WTC11 (cell line): ENCODE measurements around the gene APOA4. TPM values are rescaled to one million over a fixed set of nuclear protein-coding genes. Genes with fewer than 3 reads are reported as not detected.
A peak's percentile ranks its signal among the peaks of the same experiment; 100 is the strongest.

Source experiments
- ATAC-seq: fragments of 200-7000 bp; cut with Tn5 transposase; 2 replicates; pipeline ENCODE4 v1.10.0; 2021; ENCODE audit warnings: mild to moderate bottlenecking, moderate library complexity
- CTCF ChIA-PET: fragments of 300-600 bp; sonication (Branson Sonifier 250); formaldehyde crosslinking; loops from one replicate; lab custom pipeline; 2021; ENCODE audit warnings: antibody characterized with exemption; lab: Charles Lee
- POLR2A ChIA-PET: fragments of 350-600 bp; sonication (Branson Sonifier 250); formaldehyde crosslinking; loops from one replicate; lab custom pipeline; 2021; ENCODE audit warnings: antibody characterized with exemption; lab: Charles Lee
- DNase-seq: peaks from one replicate; pipeline ENCODE4 v3.0.0; 2021; ENCODE audit warnings: low spot score
- H3K27ac Mint-ChIP-seq: 2 replicates; pipeline ENCODE4 v1.8.0; 2021; ENCODE audit warnings: mixed read lengths
- H3K27me3 Mint-ChIP-seq: 2 replicates; pipeline ENCODE4 v1.8.0; 2021; ENCODE audit warnings: low read depth, mild to moderate bottlenecking, moderate library complexity, mixed read lengths
- H3K36me3 Mint-ChIP-seq: 2 replicates; pipeline ENCODE4 v1.8.0; 2021; ENCODE audit warnings: mixed read lengths
- H3K4me1 Mint-ChIP-seq: 2 replicates; pipeline ENCODE4 v1.8.0; 2022; ENCODE audit warnings: mixed read lengths
- H3K4me3 Mint-ChIP-seq: 2 replicates; pipeline ENCODE4 v1.8.0; 2021; ENCODE audit warnings: mild to moderate bottlenecking, moderate library complexity, mixed read lengths
- H3K9me3 Mint-ChIP-seq: 2 replicates; pipeline ENCODE4 v1.8.0; 2021; ENCODE audit warnings: mixed read lengths
- CREB1 ChIP-seq: sonication (generic); formaldehyde crosslinking; IDR thresholded peaks from 2 replicates; pipeline ENCODE4 v1.8.0; 2023; ENCODE audit warnings: mild to moderate bottlenecking, missing genetic modification reagents
- EMX1 ChIP-seq: fragments of 250-450 bp; sonication (Bioruptor Pico); IDR thresholded peaks from 2 replicates; pipeline ENCODE4 v1.8.0; 2021; ENCODE audit warnings: mild to moderate bottlenecking
- FOXJ3 ChIP-seq: sonication (generic); formaldehyde crosslinking; IDR thresholded peaks from 2 replicates; pipeline ENCODE4 v1.9.0; 2021; ENCODE audit warnings: missing genetic modification reagents, mild to moderate bottlenecking, borderline replicate concordance
- IRF2 ChIP-seq: sonication (generic); formaldehyde crosslinking; IDR thresholded peaks from 2 replicates; pipeline ENCODE4 v1.8.0; 2022; ENCODE audit warnings: low read depth, missing genetic modification reagents, borderline replicate concordance
- NFATC4 ChIP-seq: fragments of 250-450 bp; sonication (Bioruptor Pico); IDR thresholded peaks from 2 replicates; pipeline ENCODE4 v1.9.0; 2021; ENCODE audit warnings: mild to moderate bottlenecking
- NR1H2 ChIP-seq: sonication (generic); formaldehyde crosslinking; IDR thresholded peaks from 2 replicates; pipeline ENCODE4 v1.9.0; 2021; ENCODE audit warnings: mild to moderate bottlenecking, moderate library complexity, missing genetic modification reagents
- NR2C2 ChIP-seq: sonication (generic); formaldehyde crosslinking; IDR thresholded peaks from 2 replicates; pipeline ENCODE4 v1.8.0; 2022; ENCODE audit warnings: mild to moderate bottlenecking, missing genetic modification reagents
- NR3C1 ChIP-seq: sonication (generic); formaldehyde crosslinking; conservative IDR thresholded peaks from 2 replicates; pipeline ENCODE4 v1.8.1; 2023; ENCODE audit warnings: low read depth, mild to moderate bottlenecking, missing genetic modification reagents
- PRRX2 ChIP-seq: fragments of 250-450 bp; sonication (Bioruptor Pico); IDR thresholded peaks from 2 replicates; pipeline ENCODE4 v1.8.0; 2021; ENCODE audit warnings: mild to moderate bottlenecking
- SOX15 ChIP-seq: fragments of 250-450 bp; sonication (Bioruptor Pico); IDR thresholded peaks from 2 replicates; pipeline ENCODE4 v1.9.0; 2021; ENCODE audit warnings: mild to moderate bottlenecking
- SP1 ChIP-seq: sonication (generic); formaldehyde crosslinking; conservative IDR thresholded peaks from 2 replicates; pipeline ENCODE4 v1.8.1; 2022; ENCODE audit warnings: missing genetic modification reagents
- ZBTB21 ChIP-seq: sonication (generic); formaldehyde crosslinking; IDR thresholded peaks from 2 replicates; pipeline ENCODE4 v1.8.1; 2023; ENCODE audit warnings: mild to moderate bottlenecking, missing genetic modification reagents, borderline replicate concordance
- ZNF219 ChIP-seq: sonication (generic); formaldehyde crosslinking; IDR thresholded peaks from 2 replicates; pipeline ENCODE4 v1.8.0; 2023; ENCODE audit warnings: missing genetic modification reagents, mild to moderate bottlenecking, borderline replicate concordance
- ZNF396 ChIP-seq: fragments of 250-450 bp; sonication (Bioruptor Pico); IDR thresholded peaks from 2 replicates; pipeline ENCODE4 v1.8.0; 2021; ENCODE audit warnings: mild to moderate bottlenecking, moderate library complexity, borderline replicate concordance
- ZNF671 ChIP-seq: fragments of 250-450 bp; sonication (Bioruptor Pico); IDR thresholded peaks from 2 replicates; pipeline ENCODE4 v1.8.0; 2021; ENCODE audit warnings: mild to moderate bottlenecking
- total RNA-seq: library from RNA; stranded (reverse); gene quantifications from 3 replicates; pipeline ENCODE4 v1.2.3, GENCODE V29; 2021
- TF ChIP-seq, protein P1 (sequence below): sonication (generic); formaldehyde crosslinking; IDR thresholded peaks from 2 replicates; pipeline ENCODE4 v1.8.1; 2022; ENCODE audit warnings: low read depth, mild to moderate bottlenecking, moderate library complexity, missing genetic modification reagents, borderline replicate concordance
- TF ChIP-seq, protein P2 (sequence below): fragments of 250-450 bp; sonication (Bioruptor Pico); IDR thresholded peaks from 2 replicates; pipeline ENCODE4 v2.1.2; 2022; ENCODE audit warnings: mild to moderate bottlenecking, moderate library complexity
- TF ChIP-seq, protein P3 (sequence below): sonication (generic); formaldehyde crosslinking; IDR thresholded peaks from 2 replicates; pipeline ENCODE4 v1.8.1; 2023; ENCODE audit warnings: mild to moderate bottlenecking, missing genetic modification reagents, borderline replicate concordance
- TF ChIP-seq, protein P4 (sequence below): sonication (generic); formaldehyde crosslinking; IDR thresholded peaks from 2 replicates; pipeline ENCODE4 v1.8.0; 2023; ENCODE audit warnings: mild to moderate bottlenecking, missing genetic modification reagents
- TF ChIP-seq, protein P5 (sequence below): sonication (generic); formaldehyde crosslinking; IDR thresholded peaks from 2 replicates; pipeline ENCODE4 v1.8.1; 2023; ENCODE audit warnings: mild to moderate bottlenecking, missing genetic modification reagents, moderate library complexity

The APOA4 gene
- total RNA-seq, 1 experiment from 2014 or later, result not detected

DNA sequence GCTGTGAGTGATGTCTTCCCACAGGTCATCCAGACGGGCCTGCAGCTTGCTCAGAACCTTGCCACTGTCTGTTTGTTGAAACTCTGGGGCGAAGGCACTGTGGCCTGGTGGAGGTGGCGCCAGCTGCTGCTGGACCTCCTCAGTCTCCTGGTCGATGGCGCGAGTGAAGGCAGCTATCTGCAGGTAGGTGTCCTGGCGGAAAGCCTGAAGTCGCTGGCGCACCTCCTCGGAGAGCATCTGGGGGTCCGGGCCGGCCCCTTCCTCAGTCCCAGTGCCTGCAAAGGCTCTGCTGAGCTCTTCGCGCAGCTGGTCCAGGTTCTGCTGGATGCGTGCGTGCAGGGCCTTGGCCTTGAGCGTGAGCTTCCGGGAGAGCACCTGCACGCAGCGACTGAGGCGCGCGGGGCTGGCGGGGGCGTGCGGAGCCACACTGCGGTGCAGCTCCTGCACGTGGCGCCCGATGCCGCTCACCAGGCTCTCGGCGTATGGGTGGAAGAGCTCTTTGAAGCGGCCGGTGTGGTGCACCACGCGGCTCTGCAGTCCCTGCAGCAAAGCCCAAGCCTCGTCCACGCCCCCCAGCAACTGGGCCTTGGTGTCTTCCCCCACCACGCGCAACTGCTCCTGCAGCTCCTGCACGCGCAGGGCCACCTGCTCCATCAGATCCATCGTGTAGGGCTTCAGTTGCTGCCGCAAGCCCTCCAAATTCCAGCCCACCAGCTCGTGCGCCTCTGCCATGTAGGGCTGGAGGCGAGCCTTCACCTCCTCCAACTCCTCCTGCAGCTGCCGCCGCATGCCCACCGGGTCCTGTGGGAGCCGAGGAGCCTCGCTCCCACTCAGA, 32.7 kb downstream of the APOA4 start:
- H3K27me3 Mint-ChIP-seq, result peaks cover 26% of the 10 kb centered on the region
- no peak for DNase-seq
- ChIA-PET POLR2A (interaction anchor here (0.5 to 1.2 kb wide), 3 partner anchors 36 to 530 kb away, joined by 3 to 8 read pairs (median 5); no protein-coding TSS in a partner anchor), CTCF (interaction anchor here (0.5 to 8.7 kb wide), 49 partner anchors 10 to 441 kb away, joined by 3 to 358 read pairs (median 6); partner anchors contain the start of genes APOA1, APOA4, APOC3 and BUD13)
- H3K27ac Mint-ChIP-seq, result no peak overlapping the region
- no peaks in the 10 kb centered on the region for H3K9me3 Mint-ChIP-seq
- peaks cover 19% of the 10 kb centered on the region for H3K36me3 Mint-ChIP-seq
- TF ChIP-seq, protein P1, sequence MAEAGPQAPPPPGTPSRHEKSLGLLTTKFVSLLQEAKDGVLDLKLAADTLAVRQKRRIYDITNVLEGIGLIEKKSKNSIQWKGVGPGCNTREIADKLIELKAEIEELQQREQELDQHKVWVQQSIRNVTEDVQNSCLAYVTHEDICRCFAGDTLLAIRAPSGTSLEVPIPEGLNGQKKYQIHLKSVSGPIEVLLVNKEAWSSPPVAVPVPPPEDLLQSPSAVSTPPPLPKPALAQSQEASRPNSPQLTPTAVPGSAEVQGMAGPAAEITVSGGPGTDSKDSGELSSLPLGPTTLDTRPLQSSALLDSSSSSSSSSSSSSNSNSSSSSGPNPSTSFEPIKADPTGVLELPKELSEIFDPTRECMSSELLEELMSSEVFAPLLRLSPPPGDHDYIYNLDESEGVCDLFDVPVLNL, result no peak
- TF ChIP-seq, protein P2, sequence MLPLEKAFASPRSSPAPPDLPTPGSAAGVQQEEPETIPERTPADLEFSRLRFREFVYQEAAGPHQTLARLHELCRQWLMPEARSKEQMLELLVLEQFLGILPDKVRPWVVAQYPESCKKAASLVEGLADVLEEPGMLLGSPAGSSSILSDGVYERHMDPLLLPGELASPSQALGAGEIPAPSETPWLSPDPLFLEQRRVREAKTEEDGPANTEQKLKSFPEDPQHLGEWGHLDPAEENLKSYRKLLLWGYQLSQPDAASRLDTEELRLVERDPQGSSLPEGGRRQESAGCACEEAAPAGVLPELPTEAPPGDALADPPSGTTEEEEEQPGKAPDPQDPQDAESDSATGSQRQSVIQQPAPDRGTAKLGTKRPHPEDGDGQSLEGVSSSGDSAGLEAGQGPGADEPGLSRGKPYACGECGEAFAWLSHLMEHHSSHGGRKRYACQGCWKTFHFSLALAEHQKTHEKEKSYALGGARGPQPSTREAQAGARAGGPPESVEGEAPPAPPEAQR (CRISPR knock-in tag), result no peak
- TF ChIP-seq ZNF396 (CRISPR knock-in tag), result no peak
- TF ChIP-seq PRRX2, result no peak
- TF ChIP-seq SP1, result no peak
- no peak for TF ChIP-seq NR3C1 (CRISPR knock-in tag)
- no peak for TF ChIP-seq NR1H2 (CRISPR knock-in tag)
- TF ChIP-seq NFATC4 (CRISPR knock-in tag), result no peak
- no peak for TF ChIP-seq ZBTB21 (CRISPR knock-in tag)
- TF ChIP-seq, protein P3, sequence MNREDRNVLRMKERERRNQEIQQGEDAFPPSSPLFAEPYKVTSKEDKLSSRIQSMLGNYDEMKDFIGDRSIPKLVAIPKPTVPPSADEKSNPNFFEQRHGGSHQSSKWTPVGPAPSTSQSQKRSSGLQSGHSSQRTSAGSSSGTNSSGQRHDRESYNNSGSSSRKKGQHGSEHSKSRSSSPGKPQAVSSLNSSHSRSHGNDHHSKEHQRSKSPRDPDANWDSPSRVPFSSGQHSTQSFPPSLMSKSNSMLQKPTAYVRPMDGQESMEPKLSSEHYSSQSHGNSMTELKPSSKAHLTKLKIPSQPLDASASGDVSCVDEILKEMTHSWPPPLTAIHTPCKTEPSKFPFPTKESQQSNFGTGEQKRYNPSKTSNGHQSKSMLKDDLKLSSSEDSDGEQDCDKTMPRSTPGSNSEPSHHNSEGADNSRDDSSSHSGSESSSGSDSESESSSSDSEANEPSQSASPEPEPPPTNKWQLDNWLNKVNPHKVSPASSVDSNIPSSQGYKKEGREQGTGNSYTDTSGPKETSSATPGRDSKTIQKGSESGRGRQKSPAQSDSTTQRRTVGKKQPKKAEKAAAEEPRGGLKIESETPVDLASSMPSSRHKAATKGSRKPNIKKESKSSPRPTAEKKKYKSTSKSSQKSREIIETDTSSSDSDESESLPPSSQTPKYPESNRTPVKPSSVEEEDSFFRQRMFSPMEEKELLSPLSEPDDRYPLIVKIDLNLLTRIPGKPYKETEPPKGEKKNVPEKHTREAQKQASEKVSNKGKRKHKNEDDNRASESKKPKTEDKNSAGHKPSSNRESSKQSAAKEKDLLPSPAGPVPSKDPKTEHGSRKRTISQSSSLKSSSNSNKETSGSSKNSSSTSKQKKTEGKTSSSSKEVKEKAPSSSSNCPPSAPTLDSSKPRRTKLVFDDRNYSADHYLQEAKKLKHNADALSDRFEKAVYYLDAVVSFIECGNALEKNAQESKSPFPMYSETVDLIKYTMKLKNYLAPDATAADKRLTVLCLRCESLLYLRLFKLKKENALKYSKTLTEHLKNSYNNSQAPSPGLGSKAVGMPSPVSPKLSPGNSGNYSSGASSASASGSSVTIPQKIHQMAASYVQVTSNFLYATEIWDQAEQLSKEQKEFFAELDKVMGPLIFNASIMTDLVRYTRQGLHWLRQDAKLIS, result no peak
- no peak for TF ChIP-seq EMX1 (CRISPR knock-in tag)
- TF ChIP-seq, protein P4, sequence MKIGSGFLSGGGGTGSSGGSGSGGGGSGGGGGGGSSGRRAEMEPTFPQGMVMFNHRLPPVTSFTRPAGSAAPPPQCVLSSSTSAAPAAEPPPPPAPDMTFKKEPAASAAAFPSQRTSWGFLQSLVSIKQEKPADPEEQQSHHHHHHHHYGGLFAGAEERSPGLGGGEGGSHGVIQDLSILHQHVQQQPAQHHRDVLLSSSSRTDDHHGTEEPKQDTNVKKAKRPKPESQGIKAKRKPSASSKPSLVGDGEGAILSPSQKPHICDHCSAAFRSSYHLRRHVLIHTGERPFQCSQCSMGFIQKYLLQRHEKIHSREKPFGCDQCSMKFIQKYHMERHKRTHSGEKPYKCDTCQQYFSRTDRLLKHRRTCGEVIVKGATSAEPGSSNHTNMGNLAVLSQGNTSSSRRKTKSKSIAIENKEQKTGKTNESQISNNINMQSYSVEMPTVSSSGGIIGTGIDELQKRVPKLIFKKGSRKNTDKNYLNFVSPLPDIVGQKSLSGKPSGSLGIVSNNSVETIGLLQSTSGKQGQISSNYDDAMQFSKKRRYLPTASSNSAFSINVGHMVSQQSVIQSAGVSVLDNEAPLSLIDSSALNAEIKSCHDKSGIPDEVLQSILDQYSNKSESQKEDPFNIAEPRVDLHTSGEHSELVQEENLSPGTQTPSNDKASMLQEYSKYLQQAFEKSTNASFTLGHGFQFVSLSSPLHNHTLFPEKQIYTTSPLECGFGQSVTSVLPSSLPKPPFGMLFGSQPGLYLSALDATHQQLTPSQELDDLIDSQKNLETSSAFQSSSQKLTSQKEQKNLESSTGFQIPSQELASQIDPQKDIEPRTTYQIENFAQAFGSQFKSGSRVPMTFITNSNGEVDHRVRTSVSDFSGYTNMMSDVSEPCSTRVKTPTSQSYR (CRISPR knock-in tag), result no peak
- TF ChIP-seq ZNF671, result no peak
- TF ChIP-seq SOX15 (CRISPR knock-in tag), result no peak
- no peak for TF ChIP-seq FOXJ3 (CRISPR knock-in tag)
- H3K4me1 Mint-ChIP-seq, result peaks cover 24% of the 10 kb centered on the region
- no peak for ATAC-seq
- H3K4me3 Mint-ChIP-seq, result no peak overlapping the region

DNA sequence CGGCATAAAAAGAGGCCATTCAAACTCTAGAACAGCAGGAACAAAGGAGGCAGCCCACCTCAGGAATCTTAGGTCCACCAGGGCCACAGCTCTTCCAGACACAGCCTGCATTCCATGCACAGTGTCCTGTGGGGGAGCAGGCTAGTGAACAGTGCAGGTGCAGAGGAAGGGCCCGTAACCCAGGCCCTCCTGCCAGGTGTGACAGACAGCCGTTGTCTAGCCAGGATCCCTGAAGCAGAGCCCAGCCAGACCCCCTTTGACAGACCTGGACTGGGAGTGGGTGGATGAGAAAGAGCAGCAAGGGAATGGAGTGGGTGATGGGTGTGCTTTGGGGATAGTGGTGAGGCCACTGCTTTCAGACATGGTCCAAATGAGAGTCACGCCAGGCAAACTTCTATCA, 34.1 kb downstream of the APOA4 start:
- H3K27ac Mint-ChIP-seq, result no peak overlapping the region
- ChIA-PET POLR2A (no interaction called here), CTCF (interaction anchor here (1.6 to 8.7 kb wide), 3 partner anchors 47 to 391 kb away, joined by 4 to 358 read pairs (median 19); partner anchors contain the start of genes APOA1 and SIDT2)
- DNase-seq (no peak), ATAC-seq (no peak)
- H3K4me1 Mint-ChIP-seq, result peaks cover 24% of the 10 kb centered on the region
- no peaks in the 10 kb centered on the region for H3K9me3 Mint-ChIP-seq
- H3K27me3 Mint-ChIP-seq, result peaks cover 26% of the 10 kb centered on the region
- H3K36me3 Mint-ChIP-seq, result peaks cover 33% of the 10 kb centered on the region
- peak overlapping the region; percentile 94 for H3K4me3 Mint-ChIP-seq
- TF ChIP-seq IRF2 (CRISPR knock-in tag) (no peak), ZNF219 (CRISPR knock-in tag) (no peak), FOXJ3 (CRISPR knock-in tag) (no peak), CREB1 (CRISPR knock-in tag) (no peak), NR2C2 (CRISPR knock-in tag) (no peak), SOX15 (CRISPR knock-in tag) (no peak)
- TF ChIP-seq, protein P2 (CRISPR knock-in tag), result no peak
- TF ChIP-seq, protein P5, sequence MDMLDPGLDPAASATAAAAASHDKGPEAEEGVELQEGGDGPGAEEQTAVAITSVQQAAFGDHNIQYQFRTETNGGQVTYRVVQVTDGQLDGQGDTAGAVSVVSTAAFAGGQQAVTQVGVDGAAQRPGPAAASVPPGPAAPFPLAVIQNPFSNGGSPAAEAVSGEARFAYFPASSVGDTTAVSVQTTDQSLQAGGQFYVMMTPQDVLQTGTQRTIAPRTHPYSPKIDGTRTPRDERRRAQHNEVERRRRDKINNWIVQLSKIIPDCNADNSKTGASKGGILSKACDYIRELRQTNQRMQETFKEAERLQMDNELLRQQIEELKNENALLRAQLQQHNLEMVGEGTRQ (CRISPR knock-in tag), result no peak
